AML-193 (cell line): ENCODE data around the gene PEX10.

Experiments
- DNase-seq, 2 experiments: peaks; one replicate each; lab custom pipeline; 2025; lab: John Stamatoyannopoulos, UW

The PEX10 gene

GRCh38 chr1:2374252-2375155 lies 37.9 kb downstream of the PEX10 start:
- DNase-seq = no peak

GRCh38 chr1:2373551-2374251 lies 38.7 kb downstream of the PEX10 start:
- DNase-seq = no peak

- DNase-seq = no peak
Observed at GRCh38 chr1:2372551-2373490, 39.5 kb downstream of the PEX10 start.

GRCh38 chr1:2368053-2368744 lies 44.2 kb downstream of the PEX10 start:
- DNase-seq = no peak

- DNase-seq = no peak
Observed at GRCh38 chr1:2363847-2364513, 48.4 kb downstream of the PEX10 start.

GRCh38 chr1:2360588-2361364 lies 51.6 kb downstream of the PEX10 start:
- DNase-seq = no peak

- DNase-seq = no peak
Observed at GRCh38 chr1:2358651-2359640, 53.4 kb downstream of the PEX10 start.

- DNase-seq = no peak
Observed at GRCh38 chr1:2358072-2358471, 54.3 kb downstream of the PEX10 start.

- DNase-seq = no peak
Observed at GRCh38 chr1:2356911-2357845, 55.2 kb downstream of the PEX10 start.

GRCh38 chr1:2356401-2356800 lies 56.0 kb downstream of the PEX10 start:
- no peak for DNase-seq

- no peak for DNase-seq
Observed at GRCh38 chr1:2355373-2356261, 56.7 kb downstream of the PEX10 start.

GRCh38 chr1:2354511-2355372 lies 57.6 kb downstream of the PEX10 start:
- DNase-seq = no peak
